GM12874 (cell line): ENCODE measurements around the gene PRDX6.

ENCODE experiments used
- TF ChIP-seq, protein P1 (sequence below): IDR thresholded peaks from 2 replicates; pipeline ENCODE4 v1.5.1; 2011; ENCODE audit warnings: low read depth, mild to moderate bottlenecking, control low read depth, low read length, moderate library complexity; ENCODE audit not compliant: insufficient read depth

PRDX6 gene

DNA sequence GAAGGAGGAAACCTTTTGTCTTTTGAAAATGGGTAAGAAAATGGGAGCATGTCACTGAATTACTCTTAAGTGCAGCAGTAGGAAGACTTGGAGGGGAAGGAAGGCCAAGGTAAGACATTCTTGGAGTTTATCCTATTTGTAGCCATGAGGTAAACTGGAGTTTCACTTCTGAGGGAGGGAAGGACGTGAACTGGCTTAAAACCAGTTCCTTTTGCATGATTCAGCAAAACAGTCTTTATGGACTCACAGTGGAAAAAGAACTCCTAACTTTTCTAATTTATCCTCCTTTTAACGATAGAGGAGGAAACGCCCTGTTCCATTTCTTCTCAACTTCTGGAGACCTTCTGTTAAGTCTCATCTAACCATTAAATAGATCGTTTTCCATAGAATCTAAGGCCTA, 2.5 kb downstream of the PRDX6 start:
- TF ChIP-seq, protein P1, sequence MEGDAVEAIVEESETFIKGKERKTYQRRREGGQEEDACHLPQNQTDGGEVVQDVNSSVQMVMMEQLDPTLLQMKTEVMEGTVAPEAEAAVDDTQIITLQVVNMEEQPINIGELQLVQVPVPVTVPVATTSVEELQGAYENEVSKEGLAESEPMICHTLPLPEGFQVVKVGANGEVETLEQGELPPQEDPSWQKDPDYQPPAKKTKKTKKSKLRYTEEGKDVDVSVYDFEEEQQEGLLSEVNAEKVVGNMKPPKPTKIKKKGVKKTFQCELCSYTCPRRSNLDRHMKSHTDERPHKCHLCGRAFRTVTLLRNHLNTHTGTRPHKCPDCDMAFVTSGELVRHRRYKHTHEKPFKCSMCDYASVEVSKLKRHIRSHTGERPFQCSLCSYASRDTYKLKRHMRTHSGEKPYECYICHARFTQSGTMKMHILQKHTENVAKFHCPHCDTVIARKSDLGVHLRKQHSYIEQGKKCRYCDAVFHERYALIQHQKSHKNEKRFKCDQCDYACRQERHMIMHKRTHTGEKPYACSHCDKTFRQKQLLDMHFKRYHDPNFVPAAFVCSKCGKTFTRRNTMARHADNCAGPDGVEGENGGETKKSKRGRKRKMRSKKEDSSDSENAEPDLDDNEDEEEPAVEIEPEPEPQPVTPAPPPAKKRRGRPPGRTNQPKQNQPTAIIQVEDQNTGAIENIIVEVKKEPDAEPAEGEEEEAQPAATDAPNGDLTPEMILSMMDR = no peak

DNA sequence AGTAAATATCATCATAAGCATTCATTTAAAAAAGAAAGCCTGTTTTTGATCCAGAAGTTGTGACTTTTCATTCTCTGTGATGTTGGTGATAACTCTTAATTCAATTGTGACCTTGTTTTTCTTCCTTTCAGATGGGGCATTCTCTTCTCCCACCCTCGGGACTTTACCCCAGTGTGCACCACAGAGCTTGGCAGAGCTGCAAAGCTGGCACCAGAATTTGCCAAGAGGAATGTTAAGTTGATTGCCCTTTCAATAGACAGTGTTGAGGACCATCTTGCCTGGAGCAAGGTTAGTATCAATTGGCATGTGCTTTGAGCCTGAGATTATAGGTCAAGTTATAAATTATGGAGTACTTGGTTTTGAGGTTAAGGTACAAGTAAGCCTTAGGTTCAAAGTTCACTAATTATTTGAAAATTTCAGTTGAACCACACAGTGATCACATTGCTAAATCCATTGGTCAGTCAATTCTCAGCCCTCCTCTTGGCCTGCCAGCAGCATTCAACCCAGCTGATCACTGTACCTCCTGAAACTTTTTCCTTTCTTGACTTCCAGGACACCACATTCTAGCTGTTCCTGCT, 4.1 kb downstream of the PRDX6 start:
- TF ChIP-seq, protein P1 = no peak

DNA sequence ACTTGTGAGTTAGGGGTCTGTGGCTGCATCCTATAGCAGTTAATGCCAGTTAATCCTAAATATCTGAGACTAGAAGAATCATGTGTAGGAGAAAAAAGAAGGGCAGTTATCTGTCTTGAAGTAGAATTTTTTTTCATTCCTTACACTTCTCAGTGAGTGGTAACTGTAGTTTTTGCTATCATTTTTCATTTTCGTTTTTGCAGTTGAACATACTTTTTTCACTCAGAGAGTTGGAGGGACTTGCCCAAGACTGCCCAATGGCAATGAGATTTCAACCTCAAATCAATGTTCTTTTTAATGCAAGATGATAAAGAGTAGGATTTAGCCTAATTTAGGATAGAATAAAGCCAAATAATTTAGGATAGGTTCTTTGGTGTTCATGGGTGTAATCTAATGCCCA, 5.5 kb downstream of the PRDX6 start:
- TF ChIP-seq, protein P1 = no peak

DNA sequence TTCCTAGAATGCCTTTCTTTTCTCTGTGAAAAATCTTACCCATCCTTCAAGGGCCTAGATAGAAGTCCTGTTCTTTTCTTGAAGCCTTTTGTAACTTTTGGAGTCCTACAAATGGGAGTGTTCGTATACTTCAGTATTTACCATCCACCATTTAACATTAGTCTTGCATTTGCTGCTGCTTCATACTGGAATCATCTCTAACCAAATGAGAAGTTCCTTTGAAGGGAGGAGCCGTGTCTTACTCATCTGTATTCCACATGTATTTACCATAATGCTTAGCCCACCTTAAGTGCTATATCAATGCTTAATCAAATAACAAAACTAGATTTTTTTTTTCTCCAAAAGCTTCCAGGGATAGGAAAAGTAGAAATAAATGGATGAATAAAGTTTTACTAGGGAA, 7.1 kb downstream of the PRDX6 start:
- TF ChIP-seq, protein P1 = no peak

DNA sequence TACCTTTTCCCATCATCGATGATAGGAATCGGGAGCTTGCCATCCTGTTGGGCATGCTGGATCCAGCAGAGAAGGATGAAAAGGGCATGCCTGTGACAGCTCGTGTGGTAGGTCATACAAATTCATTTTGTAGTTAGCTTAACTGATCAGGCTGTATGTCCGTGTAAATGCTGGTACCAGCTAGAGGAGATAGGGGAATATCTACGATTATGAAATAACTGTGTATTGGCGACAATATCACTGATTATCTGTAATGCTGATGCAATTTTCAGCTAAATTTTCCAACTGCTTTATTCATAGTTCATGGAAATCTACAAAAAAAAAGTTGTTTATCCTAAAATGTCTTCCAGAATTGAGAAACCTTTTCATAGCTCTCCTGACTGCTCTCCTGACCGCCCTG, 8.3 kb downstream of the PRDX6 start:
- TF ChIP-seq, protein P1 = no peak

DNA sequence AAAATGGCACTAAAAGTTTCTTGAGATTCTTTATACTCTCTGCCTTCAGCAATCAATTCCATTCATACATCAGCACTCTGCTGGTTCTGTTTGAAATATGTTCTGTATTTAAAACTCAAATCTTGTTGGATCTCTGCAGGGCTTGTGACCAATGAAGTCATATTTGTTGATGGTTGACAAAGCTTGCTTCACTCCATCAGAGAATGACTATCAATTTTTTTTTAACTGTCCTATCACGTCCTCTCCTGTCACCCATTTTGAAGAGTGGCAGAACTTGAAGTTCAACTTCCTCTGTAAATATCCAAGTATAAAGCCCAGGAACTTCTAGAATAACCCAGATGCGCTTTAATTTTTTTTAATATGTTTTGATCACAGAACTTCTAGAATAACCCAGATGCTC, 10.9 kb downstream of the PRDX6 start:
- TF ChIP-seq, protein P1 = no peak

DNA sequence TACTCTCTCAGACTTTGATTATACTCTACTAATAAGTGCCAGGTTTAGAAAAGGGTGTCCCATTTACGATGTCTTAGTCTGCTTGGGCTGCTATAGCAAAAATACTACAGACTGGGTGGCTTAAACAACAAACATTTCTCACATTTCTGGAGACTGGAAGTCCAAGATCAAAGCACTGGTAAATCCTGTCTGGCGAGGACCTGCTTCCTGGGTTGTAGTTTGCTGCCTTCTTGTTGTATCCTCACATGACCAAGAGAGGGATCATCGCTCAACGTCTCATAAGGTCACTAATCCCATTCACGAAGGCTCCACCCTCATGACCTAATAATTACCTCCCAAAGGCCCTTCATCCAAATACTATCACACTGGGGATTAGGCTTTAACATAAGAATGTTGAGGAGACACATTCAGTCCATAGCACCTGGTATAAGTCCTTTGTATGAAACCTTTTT, 12.0 kb downstream of the PRDX6 start:
- TF ChIP-seq, protein P1 = no peak

DNA sequence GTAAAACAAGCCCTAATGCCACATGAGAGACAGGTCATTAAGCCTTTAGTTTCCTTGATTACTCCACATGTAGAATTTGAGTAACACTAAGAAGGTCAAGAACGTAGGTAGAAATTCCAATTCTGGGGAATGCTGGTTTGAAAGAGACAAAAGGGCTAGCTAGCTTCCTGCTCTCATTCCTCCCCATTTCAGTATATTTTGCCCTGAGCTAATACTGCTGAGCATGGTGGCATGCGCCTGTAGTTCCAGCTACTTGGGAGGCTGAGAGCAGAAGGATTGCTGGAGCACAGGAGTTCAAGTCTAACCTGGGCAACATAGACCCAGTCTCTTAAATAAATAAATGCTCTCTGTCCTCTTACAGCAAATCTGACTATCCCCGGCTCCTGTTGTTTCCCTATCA, 12.8 kb downstream of the PRDX6 start:
- TF ChIP-seq, protein P1 = no peak
